ENCODE measurements around the gene TFR2. TPM values are rescaled to one million over a fixed set of nuclear protein-coding genes. Genes with fewer than 3 reads are reported as not detected.

Gene TFR2
- total RNA-seq, 1 donor, result under 0.01 TPM

- H3K4me2 ChIP-seq (ENCODE audit: insufficient read depth, low read length), result no peak overlapping the region
- H3K4me1 ChIP-seq (ENCODE audit: insufficient read depth, low read length), result peaks cover 23% of the 10 kb centered on the region
- H4K20me1 ChIP-seq (ENCODE audit: insufficient read depth, low read length), result peaks cover 41% of the 10 kb centered on the region
- H3K27ac ChIP-seq (ENCODE audit: low read depth, low read length), result no peak overlapping the region
- no peaks in the 10 kb centered on the region for H3K27me3 ChIP-seq (ENCODE audit: insufficient read depth, low read length)
- H3K79me2 ChIP-seq (ENCODE audit: insufficient read depth, low read length), result peaks cover 45% of the 10 kb centered on the region
- no peak overlapping the region for H2AFZ ChIP-seq (ENCODE audit: low read length)
- no peak overlapping the region for H3K4me3 ChIP-seq (ENCODE audit: insufficient read depth, low read length)
- H3K36me3 ChIP-seq (ENCODE audit: insufficient read depth, low read length), result peaks cover 49% of the 10 kb centered on the region
- no peaks in the 10 kb centered on the region for H3K9me3 ChIP-seq (ENCODE audit: low read depth, low read length)
- TF ChIP-seq, protein P1, sequence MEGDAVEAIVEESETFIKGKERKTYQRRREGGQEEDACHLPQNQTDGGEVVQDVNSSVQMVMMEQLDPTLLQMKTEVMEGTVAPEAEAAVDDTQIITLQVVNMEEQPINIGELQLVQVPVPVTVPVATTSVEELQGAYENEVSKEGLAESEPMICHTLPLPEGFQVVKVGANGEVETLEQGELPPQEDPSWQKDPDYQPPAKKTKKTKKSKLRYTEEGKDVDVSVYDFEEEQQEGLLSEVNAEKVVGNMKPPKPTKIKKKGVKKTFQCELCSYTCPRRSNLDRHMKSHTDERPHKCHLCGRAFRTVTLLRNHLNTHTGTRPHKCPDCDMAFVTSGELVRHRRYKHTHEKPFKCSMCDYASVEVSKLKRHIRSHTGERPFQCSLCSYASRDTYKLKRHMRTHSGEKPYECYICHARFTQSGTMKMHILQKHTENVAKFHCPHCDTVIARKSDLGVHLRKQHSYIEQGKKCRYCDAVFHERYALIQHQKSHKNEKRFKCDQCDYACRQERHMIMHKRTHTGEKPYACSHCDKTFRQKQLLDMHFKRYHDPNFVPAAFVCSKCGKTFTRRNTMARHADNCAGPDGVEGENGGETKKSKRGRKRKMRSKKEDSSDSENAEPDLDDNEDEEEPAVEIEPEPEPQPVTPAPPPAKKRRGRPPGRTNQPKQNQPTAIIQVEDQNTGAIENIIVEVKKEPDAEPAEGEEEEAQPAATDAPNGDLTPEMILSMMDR (IDR thresholded peaks at IDR 0.05; ENCODE audit: extremely low read depth, low read depth, low read length), result no peak
- DNase-seq (ENCODE audit: insufficient read length, low spot score, missing footprints), result peak; percentile 45
Measured at GRCh38 chr7:100580466-100581283, 60.7 kb downstream of the TFR2 start.

GRCh38 chr7:100578246-100579183 is 62.8 kb downstream of the TFR2 start:
- Histone ChIP-seq H3K4me3 (ENCODE audit: insufficient read depth, low read length) (no peak overlapping the region), H3K27ac (ENCODE audit: low read depth, low read length) (no peak overlapping the region), H3K27me3 (ENCODE audit: insufficient read depth, low read length) (no peaks in the 10 kb centered on the region), H3K4me1 (ENCODE audit: insufficient read depth, low read length) (peaks cover 6% of the 10 kb centered on the region), H4K20me1 (ENCODE audit: insufficient read depth, low read length) (peaks cover 23% of the 10 kb centered on the region), H3K36me3 (ENCODE audit: insufficient read depth, low read length) (peaks cover 54% of the 10 kb centered on the region), H3K9me3 (ENCODE audit: low read depth, low read length) (no peaks in the 10 kb centered on the region), H3K79me2 (ENCODE audit: insufficient read depth, low read length) (peaks cover 25% of the 10 kb centered on the region), H2AFZ (ENCODE audit: low read length) (no peak overlapping the region), H3K4me2 (ENCODE audit: insufficient read depth, low read length) (no peak overlapping the region)
- DNase-seq (ENCODE audit: insufficient read length, low spot score, missing footprints), result peak; percentile 27
- TF ChIP-seq, protein P1 (IDR thresholded peaks at IDR 0.05; ENCODE audit: extremely low read depth, low read depth, low read length), result no peak

DNA sequence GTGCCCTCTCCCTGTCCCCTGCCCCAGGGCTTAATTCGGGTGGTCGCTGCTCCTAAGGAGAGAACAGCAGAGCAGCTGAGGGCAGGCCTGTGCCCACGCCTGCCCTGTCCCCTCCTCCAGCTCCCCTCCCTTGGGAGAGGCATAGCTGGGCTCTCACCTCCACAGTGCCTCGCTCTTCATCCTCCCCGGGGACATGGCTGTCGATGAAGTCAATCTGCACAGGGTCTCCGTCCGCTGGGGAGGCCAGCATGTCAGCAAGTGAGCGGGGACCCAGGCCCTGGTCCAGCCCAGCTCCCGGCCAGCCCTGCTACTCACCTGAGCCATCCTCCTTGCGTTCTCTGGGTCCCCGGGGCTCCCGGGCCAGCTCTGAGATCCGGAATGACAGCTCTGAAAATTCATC is 63.8 kb downstream of the TFR2 start:
- Histone ChIP-seq H3K4me3 (ENCODE audit: insufficient read depth, low read length) (no peak overlapping the region), H3K27me3 (ENCODE audit: insufficient read depth, low read length) (no peaks in the 10 kb centered on the region), H3K4me1 (ENCODE audit: insufficient read depth, low read length) (no peaks in the 10 kb centered on the region), H3K9me3 (ENCODE audit: low read depth, low read length) (no peaks in the 10 kb centered on the region), H4K20me1 (ENCODE audit: insufficient read depth, low read length) (peaks cover 15% of the 10 kb centered on the region), H2AFZ (ENCODE audit: low read length) (no peak overlapping the region), H3K79me2 (ENCODE audit: insufficient read depth, low read length) (peaks cover 17% of the 10 kb centered on the region), H3K36me3 (ENCODE audit: insufficient read depth, low read length) (peaks cover 52% of the 10 kb centered on the region), H3K27ac (ENCODE audit: low read depth, low read length) (no peak overlapping the region), H3K4me2 (ENCODE audit: insufficient read depth, low read length) (no peak overlapping the region)
- TF ChIP-seq, protein P1 (IDR thresholded peaks at IDR 0.05; ENCODE audit: extremely low read depth, low read depth, low read length), result no peak
- peak; percentile 64 for DNase-seq (ENCODE audit: insufficient read length, low spot score, missing footprints)

GRCh38 chr7:100577103-100577502 is 64.2 kb downstream of the TFR2 start:
- no peak overlapping the region for H3K4me3 ChIP-seq (ENCODE audit: insufficient read depth, low read length)
- no peaks in the 10 kb centered on the region for H3K4me1 ChIP-seq (ENCODE audit: insufficient read depth, low read length)
- H2AFZ ChIP-seq (ENCODE audit: low read length), result no peak overlapping the region
- H3K27ac ChIP-seq (ENCODE audit: low read depth, low read length), result no peak overlapping the region
- H3K36me3 ChIP-seq (ENCODE audit: insufficient read depth, low read length), result peaks cover 48% of the 10 kb centered on the region
- peaks cover 13% of the 10 kb centered on the region for H3K79me2 ChIP-seq (ENCODE audit: insufficient read depth, low read length)
- peaks cover 11% of the 10 kb centered on the region for H4K20me1 ChIP-seq (ENCODE audit: insufficient read depth, low read length)
- no peaks in the 10 kb centered on the region for H3K27me3 ChIP-seq (ENCODE audit: insufficient read depth, low read length)
- H3K9me3 ChIP-seq (ENCODE audit: low read depth, low read length), result no peaks in the 10 kb centered on the region
- no peak overlapping the region for H3K4me2 ChIP-seq (ENCODE audit: insufficient read depth, low read length)
- DNase-seq (ENCODE audit: insufficient read length, low spot score, missing footprints), result no peak
- TF ChIP-seq, protein P1 (IDR thresholded peaks at IDR 0.05; ENCODE audit: extremely low read depth, low read depth, low read length), result no peak
